ENCODE results near the gene WDR1.

The WDR1 gene

DNA sequence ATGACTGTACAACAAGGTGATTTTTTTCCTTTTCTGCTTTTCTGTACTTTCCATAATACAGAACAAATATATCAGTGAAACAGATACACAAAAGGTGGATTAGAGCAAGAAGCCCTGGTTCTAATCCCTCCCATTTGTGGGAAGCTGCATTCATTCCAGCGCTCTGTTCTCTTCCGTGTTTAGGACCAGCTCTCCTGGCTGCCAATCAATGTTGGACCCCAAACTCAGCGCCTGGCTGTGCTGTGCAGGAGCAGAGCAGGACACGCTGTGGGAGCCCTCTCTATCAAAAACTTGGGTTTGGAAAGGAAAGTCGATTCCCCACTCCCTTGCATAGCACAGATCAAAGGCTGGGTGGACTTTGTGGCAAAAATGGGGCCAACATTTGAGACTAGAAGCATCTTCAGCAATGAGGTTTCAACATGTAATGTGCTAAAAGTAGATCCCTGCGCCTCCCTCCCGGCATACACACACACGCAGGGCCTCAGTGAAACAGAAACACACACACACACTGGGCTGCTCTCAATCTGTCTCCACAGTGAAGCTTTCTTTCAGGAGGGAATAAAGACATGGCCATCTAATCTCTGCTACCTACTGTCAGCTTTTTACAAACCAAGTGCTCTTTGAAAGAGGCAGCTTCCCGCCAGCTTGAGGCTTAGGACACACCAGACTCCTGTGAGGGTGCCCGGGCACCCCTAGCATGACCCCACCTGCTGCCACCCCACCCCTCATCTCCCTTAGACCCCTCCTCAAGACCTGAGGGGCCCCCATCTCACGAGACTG lies 12.2 kb downstream of the WDR1 start:
- no peak overlapping the region for H3K4me3 ChIP-seq (ENCODE audit: low read depth, low read length)

DNA sequence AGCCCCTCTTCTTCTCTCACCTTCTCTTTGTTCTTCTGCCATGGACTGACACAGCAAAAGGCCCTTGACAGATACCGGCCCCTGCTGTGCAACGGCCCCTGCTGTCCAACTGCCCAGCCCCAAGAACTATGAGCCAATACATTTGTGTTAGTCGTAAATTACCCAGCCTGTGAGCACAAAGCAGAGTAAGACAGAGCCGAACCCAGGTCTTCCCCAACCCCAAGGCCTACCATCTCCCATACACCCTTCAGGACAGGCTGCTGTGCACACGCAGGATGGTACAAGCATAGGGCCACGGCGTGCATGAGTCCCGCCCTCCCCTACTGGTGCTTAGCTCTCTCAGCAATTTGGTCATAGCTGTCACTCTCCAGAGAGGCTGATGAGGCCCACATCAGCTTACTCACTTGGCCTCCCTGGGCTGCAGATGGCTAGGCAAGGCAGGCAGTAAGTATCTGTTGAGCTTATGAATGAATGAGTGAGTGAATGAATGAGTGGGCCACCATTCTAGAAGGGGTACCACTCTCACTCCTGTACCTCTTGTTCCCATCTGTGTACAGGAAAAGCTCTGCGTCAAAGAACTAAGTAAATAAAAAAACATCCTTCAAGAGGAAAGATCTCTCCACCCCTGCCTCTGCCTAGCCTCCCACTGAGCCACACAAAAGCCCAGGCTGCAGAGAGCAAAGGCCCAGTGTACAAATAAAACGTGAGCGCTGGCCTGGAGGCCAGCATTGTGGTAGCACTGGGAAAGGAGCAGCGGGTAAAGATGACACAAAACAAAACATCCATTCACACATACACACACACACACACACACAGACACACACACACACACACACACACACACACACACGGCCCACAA lies 13.9 kb downstream of the WDR1 start:
- no peak for DNase-seq (ENCODE audit: low read depth)
- no peak for TF ChIP-seq CTCF (conservative IDR thresholded peaks at IDR 0.05; ENCODE audit: low read depth, low read length)
- H3K4me3 ChIP-seq (ENCODE audit: low read depth, low read length) = no peak overlapping the region

More for the DNA sequence above, 12.2 kb downstream of the WDR1 start:
- DNase-seq (ENCODE audit: low read depth) = peak; percentile 65
- no peak for TF ChIP-seq CTCF (conservative IDR thresholded peaks at IDR 0.05; ENCODE audit: low read depth, low read length)

GRCh38 chr4:10101671-10102473 lies 14.7 kb downstream of the WDR1 start:
- DNase-seq (ENCODE audit: low read depth) = peak; percentile 59
- H3K4me3 ChIP-seq (ENCODE audit: low read depth, low read length) = no peak overlapping the region
- no peak for TF ChIP-seq CTCF (conservative IDR thresholded peaks at IDR 0.05; ENCODE audit: low read depth, low read length)

- no peak for DNase-seq (ENCODE audit: low read depth)
- TF ChIP-seq CTCF (conservative IDR thresholded peaks at IDR 0.05; ENCODE audit: low read depth, low read length) = no peak
- no peak overlapping the region for H3K4me3 ChIP-seq (ENCODE audit: low read depth, low read length)
Measured at GRCh38 chr4:10100734-10101216, 15.8 kb downstream of the WDR1 start.

DNA sequence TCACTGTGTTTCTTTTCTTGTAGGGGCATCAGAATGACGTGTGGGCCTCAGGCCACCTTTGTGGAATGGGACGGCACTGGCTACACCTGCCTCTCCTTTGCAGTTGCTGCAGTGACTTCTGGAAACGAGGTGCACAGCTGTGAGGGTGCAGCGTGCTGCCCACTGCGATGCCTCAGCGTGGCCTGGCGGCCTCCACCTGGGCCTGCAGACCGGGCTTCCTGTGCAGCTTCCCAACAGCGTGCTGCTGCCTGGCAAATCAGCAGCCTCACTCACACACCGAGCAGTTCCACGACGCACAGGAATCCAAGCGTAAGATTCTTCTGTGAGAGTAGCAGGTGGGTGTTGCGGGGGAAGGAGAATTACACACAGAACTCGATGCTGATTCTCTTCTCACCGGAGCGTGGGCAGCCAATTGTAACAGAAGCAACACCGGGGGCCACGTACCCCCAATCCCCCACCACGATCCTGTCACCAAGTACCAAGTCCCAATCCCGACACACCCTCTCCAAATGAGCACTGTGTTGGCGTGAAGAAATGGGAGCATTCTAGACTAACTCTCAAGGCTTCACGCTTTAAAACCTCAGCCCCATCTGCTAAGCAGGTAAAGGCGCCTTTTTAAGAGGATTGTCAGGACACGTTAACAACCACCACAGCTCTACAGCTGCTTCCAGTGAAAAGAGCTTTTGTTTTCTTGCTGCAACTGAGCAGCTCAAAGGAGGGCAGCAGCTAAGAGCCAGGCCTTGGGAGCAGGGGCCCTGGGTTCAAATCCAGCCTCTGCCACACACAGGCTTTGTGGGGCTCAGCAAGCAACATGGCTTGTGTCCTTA lies 16.9 kb downstream of the WDR1 start:
- no peak overlapping the region for H3K4me3 ChIP-seq (ENCODE audit: low read depth, low read length)
- DNase-seq (ENCODE audit: low read depth) = no peak
- TF ChIP-seq CTCF (conservative IDR thresholded peaks at IDR 0.05; ENCODE audit: low read depth, low read length) = no peak

DNA sequence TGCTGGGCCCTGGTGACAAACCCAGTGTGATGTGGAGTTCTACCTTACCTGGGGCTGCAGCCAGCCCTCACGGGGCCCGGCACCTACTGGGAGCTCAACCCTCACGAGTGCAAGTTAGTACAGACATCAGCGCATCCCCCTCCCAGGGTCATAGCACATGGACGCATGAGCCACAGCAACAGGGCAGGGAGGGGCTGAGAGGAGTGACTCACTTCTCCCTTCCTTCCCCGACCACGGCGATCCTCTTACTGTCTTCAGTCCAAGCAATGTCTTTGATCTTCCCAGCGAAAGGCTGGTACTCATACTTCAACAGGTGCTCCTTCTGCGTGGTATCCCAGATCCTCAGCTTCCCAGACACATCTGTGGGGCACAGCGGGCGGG lies 17.8 kb downstream of the WDR1 start:
- no peak for TF ChIP-seq CTCF (conservative IDR thresholded peaks at IDR 0.05; ENCODE audit: low read depth, low read length)
- DNase-seq (ENCODE audit: low read depth) = peak; percentile 82
- no peak overlapping the region for H3K4me3 ChIP-seq (ENCODE audit: low read depth, low read length)

Data from choroid plexus epithelial cell (primary cell).